GM20000 (cell line): ENCODE data around the gene RAPH1.

Experiments used
- DNase-seq: peaks from one replicate; pipeline ENCODE4 v3.0.0; 2012; ENCODE audit warnings: low spot score
- TF ChIP-seq, protein P1 (sequence below): IDR thresholded peaks from 2 replicates; pipeline ENCODE4 v1.5.1; 2012; ENCODE audit warnings: mild to moderate bottlenecking, control low read depth; ENCODE audit errors: extremely low read depth, missing control alignments

Gene RAPH1

GRCh38 chr2:203579730-203580129 lies 44.6 kb upstream of the RAPH1 start:
- TF ChIP-seq, protein P1, sequence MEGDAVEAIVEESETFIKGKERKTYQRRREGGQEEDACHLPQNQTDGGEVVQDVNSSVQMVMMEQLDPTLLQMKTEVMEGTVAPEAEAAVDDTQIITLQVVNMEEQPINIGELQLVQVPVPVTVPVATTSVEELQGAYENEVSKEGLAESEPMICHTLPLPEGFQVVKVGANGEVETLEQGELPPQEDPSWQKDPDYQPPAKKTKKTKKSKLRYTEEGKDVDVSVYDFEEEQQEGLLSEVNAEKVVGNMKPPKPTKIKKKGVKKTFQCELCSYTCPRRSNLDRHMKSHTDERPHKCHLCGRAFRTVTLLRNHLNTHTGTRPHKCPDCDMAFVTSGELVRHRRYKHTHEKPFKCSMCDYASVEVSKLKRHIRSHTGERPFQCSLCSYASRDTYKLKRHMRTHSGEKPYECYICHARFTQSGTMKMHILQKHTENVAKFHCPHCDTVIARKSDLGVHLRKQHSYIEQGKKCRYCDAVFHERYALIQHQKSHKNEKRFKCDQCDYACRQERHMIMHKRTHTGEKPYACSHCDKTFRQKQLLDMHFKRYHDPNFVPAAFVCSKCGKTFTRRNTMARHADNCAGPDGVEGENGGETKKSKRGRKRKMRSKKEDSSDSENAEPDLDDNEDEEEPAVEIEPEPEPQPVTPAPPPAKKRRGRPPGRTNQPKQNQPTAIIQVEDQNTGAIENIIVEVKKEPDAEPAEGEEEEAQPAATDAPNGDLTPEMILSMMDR: no peak

GRCh38 chr2:203578759-203579643 lies 43.9 kb upstream of the RAPH1 start:
- peak; percentile 21 for DNase-seq
- TF ChIP-seq, protein P1: no peak

More at GRCh38 chr2:203579730-203580129, 44.6 kb upstream of the RAPH1 start:
- DNase-seq: no peak

- no peak for DNase-seq
- TF ChIP-seq, protein P1: no peak
Measured at GRCh38 chr2:203574824-203575223, 39.7 kb upstream of the RAPH1 start.

GRCh38 chr2:203572316-203572715 lies 37.2 kb upstream of the RAPH1 start:
- TF ChIP-seq, protein P1: no peak
- no peak for DNase-seq

DNA sequence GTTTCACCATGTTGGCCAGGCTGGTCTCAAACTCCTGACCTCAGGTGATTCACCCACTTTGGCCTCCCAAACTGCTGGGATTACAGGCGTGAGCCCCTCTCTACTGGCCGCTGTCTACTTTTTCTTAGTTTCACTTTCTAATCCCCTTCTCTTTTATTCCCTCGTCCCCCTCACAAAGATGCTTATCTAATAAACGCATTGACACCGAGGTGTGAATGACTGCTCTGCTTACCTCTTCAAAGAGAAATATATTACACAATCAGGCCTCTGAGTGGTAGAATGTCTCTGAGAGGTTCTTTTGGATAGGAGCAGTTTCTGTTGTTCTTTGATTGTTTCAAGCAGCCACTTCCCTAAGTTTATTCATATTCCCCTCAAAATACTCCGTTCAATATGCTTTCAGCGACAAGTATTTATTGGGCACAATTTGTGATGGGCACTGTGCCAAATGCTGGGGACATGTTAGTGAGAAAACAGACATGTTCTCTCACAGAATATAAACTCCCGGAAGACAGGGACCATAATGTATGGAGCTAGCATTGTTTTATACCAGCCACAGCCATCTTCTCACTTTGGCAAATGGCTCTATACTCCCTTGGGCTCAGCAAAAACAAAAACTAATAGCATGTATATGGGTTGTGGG lies 34.7 kb upstream of the RAPH1 start:
- no peak for DNase-seq
- TF ChIP-seq, protein P1: no peak

DNA sequence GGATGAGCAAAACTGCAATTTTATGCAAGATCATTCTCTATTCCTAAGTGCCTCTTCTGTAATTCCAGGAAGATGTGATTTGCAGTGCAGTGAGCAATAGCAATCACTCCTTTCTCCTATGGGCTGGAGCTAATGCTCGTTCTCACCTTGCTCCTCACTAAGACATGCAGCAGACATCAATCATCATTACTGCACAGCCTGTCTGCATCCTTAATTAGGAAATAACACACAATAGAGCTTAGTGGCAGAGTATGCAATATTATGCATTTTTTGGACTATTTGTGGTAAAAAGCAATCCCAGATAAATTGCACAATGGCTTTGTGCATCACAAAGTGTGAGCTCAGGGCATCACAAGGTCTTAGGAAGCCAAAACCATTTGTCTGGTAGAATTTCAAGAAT lies 32.6 kb upstream of the RAPH1 start:
- TF ChIP-seq, protein P1: no peak
- no peak for DNase-seq

GRCh38 chr2:203566161-203566560 lies 31.1 kb upstream of the RAPH1 start:
- TF ChIP-seq, protein P1: no peak
- DNase-seq: no peak
